Tibial artery (tissue), 4 donors: ENCODE measurements around the gene ELOVL1.
A peak's percentile ranks its signal among the peaks of the same experiment; 100 is the strongest.

ENCODE experiments used
- DNase-seq, 2 donors: peaks; one replicate each; pipeline ENCODE4 v3.0.0-alpha.2; 2019
- H3K27ac ChIP-seq, 2 donors: fragments of 200-600 bp; sonication (generic) in 1 of 2; 1 replicate in 1 of 2; 2 replicates in 1 of 2; pipeline ENCODE4 v1.5.1; 2018 to 2019; ENCODE audit warnings: mild to moderate bottlenecking in 1 of 2
- H3K27me3 ChIP-seq, 2 donors: fragments of 200-600 bp; sonication (generic) in 1 of 2; one replicate each; pipeline versions ENCODE4 v1.5.1 to v1.6.0; 2016 to 2019
- H3K36me3 ChIP-seq, 3 donors: fragments of 200-600 bp; sonication (generic) in 2 of 3; one replicate each; pipeline ENCODE4 v1.5.1; 2016 to 2019; ENCODE audit warnings: mild to moderate bottlenecking in 2 of 3
- H3K4me1 ChIP-seq, 4 donors: fragments of 200-600 bp; sonication (generic) in 2 of 4; 1 replicate in 3 of 4; 2 replicates in 1 of 4; pipeline ENCODE4 v1.5.1; 2016 to 2019
- H3K4me3 ChIP-seq, 2 donors: fragments of 200-600 bp; sonication (generic) in 1 of 2; 1 replicate in 1 of 2; 2 replicates in 1 of 2; pipeline ENCODE4 v1.5.1; 2018 to 2019; ENCODE audit warnings: mild to moderate bottlenecking in 2 of 2
- H3K9me3 ChIP-seq, 3 donors: fragments of 200-600 bp; sonication (generic) in 1 of 3; one replicate each; pipeline ENCODE4 v1.5.1; 2016 to 2019
- CTCF ChIP-seq, 2 experiments: fragments of 200-600 bp in 1 of 2; fragments of 450-650 bp in 1 of 2; IDR thresholded peaks; one replicate each; pipeline ENCODE4 v1.5.1; 2017 to 2019; ENCODE audit warnings: antibody characterized with exemption in 2 of 2, mild to moderate bottlenecking in 1 of 2, moderate library complexity in 1 of 2
- intact Hi-C: fragments of 100-400 bp; cut with DNase I; formaldehyde crosslinking; loops from one replicate; pipeline ENCODE4 v1.15.0; 2023; ENCODE audit warnings: low total_unique reads

ELOVL1 gene

GRCh38 chr1:43321331-43321891 lies 46.4 kb downstream of the ELOVL1 start:
- DNase-seq = peak in 1 of 2 donors; percentile 58
- H3K36me3 ChIP-seq = peaks cover 0 to 8% (median 0%) of the 10 kb centered on the region in 3 donors
- no peak for TF ChIP-seq CTCF (IDR thresholded peaks at IDR 0.05)

GRCh38 chr1:43319766-43320165 lies 48.0 kb downstream of the ELOVL1 start:
- no peaks in the 10 kb centered on the region for H3K27me3 ChIP-seq
- H3K4me3 ChIP-seq = no peak overlapping the region
- peaks cover 0 to under 1% (median 0%) of the 10 kb centered on the region in 3 donors for H3K9me3 ChIP-seq
- no peaks in the 10 kb centered on the region for H3K4me1 ChIP-seq
- intact Hi-C loops = no loop called here
- H3K36me3 ChIP-seq = peaks cover 0 to 7% (median 0%) of the 10 kb centered on the region in 3 donors
- no peak for TF ChIP-seq CTCF (IDR thresholded peaks at IDR 0.05)
- H3K27ac ChIP-seq = no peak overlapping the region
- DNase-seq = peak in 1 of 2 donors; percentile 48

More at GRCh38 chr1:43321331-43321891, 46.4 kb downstream of the ELOVL1 start:
- Histone ChIP-seq H3K4me3 (no peak overlapping the region), H3K27me3 (no peaks in the 10 kb centered on the region), H3K9me3 (peaks cover 0 to 8% (median 0%) of the 10 kb centered on the region in 3 donors), H3K4me1 (no peaks in the 10 kb centered on the region), H3K27ac (no peak overlapping the region)
- intact Hi-C loops = no loop called here

GRCh38 chr1:43319288-43319687 lies 48.5 kb downstream of the ELOVL1 start:
- TF ChIP-seq CTCF (IDR thresholded peaks at IDR 0.05) = no peak
- Histone ChIP-seq H3K27me3 (no peaks in the 10 kb centered on the region), H3K4me1 (no peaks in the 10 kb centered on the region), H3K36me3 (peaks cover 0 to 2% (median 0%) of the 10 kb centered on the region in 3 donors), H3K27ac (no peak overlapping the region), H3K9me3 (no peaks in the 10 kb centered on the region), H3K4me3 (no peak overlapping the region)
- intact Hi-C loops = no loop called here
- no peak for DNase-seq

GRCh38 chr1:43318831-43319230 lies 49.0 kb downstream of the ELOVL1 start:
- Histone ChIP-seq H3K4me1 (no peaks in the 10 kb centered on the region), H3K27me3 (no peaks in the 10 kb centered on the region), H3K36me3 (no peaks in the 10 kb centered on the region), H3K9me3 (no peaks in the 10 kb centered on the region), H3K4me3 (no peak overlapping the region), H3K27ac (no peak overlapping the region)
- TF ChIP-seq CTCF (IDR thresholded peaks at IDR 0.05) = no peak
- intact Hi-C loops = no loop called here
- peak in 1 of 2 donors; percentile 43 for DNase-seq

GRCh38 chr1:43317817-43318471 lies 49.9 kb downstream of the ELOVL1 start:
- H3K9me3 ChIP-seq = no peaks in the 10 kb centered on the region
- H3K36me3 ChIP-seq = no peaks in the 10 kb centered on the region
- no peak overlapping the region for H3K27ac ChIP-seq
- intact Hi-C loops = no loop called here
- no peaks in the 10 kb centered on the region for H3K4me1 ChIP-seq
- peak in 1 of 2 donors; percentile 49 for DNase-seq
- H3K27me3 ChIP-seq = no peaks in the 10 kb centered on the region
- H3K4me3 ChIP-seq = no peak overlapping the region
- TF ChIP-seq CTCF (IDR thresholded peaks at IDR 0.05) = no peak
